B cell (primary cell): ENCODE data around the gene PRKCZ. TPM values are rescaled to one million over a fixed set of nuclear protein-coding genes. Genes with fewer than 3 reads are reported as not detected.

Source experiments
- ATAC-seq: fragments of 200-7000 bp; cut with Tn5 transposase; one replicate; pipeline ENCODE4 v1.10.0; 2021; ENCODE audit warnings: low read depth, mild to moderate bottlenecking, moderate number of reproducible peaks, moderate library complexity
- CTCF ChIA-PET: fragments of 350-600 bp; sonication (Branson Sonifier 250); formaldehyde crosslinking; loops from one replicate; lab custom pipeline; 2021; ENCODE audit warnings: antibody characterized with exemption, inconsistent platforms; lab: Charles Lee
- POLR2A ChIA-PET: fragments of 350-600 bp; sonication (Branson Sonifier 250); formaldehyde crosslinking; loops from one replicate; lab custom pipeline; 2021; ENCODE audit warnings: antibody characterized with exemption; lab: Charles Lee
- DNase-seq: peaks from one replicate; pipeline ENCODE4 v3.0.0; 2013
- H2AFZ ChIP-seq: 2 replicates; pipeline ENCODE4 v1.6.1; 2012; ENCODE audit warnings: mild to moderate bottlenecking, low read depth, low read length; ENCODE audit not compliant: insufficient read depth, poor library complexity, severe bottlenecking
- H3K27ac ChIP-seq, 2 donors: 1 replicate in 1 of 2; 2 replicates in 1 of 2; pipeline ENCODE4 v1.5.1; 2012 to 2013; ENCODE audit warnings: low read length in 2 of 2, mild to moderate bottlenecking in 2 of 2, moderate library complexity in 1 of 2
- H3K27me3 ChIP-seq, 4 experiments: fragments of 200-600 bp in 1 of 4; sonication (generic) in 1 of 4; replicated peaks in 1 of 4; 1 replicate in 2 of 4; 2 replicates in 2 of 4; pipeline versions ENCODE4 v1.6.1 to v1.7.0; 2013 to 2016; ENCODE audit warnings: low read length in 3 of 4, mild to moderate bottlenecking in 2 of 4, mixed read lengths in 1 of 4, moderate library complexity in 1 of 4; ENCODE audit not compliant: insufficient read depth in 4 of 4, control insufficient read depth in 3 of 4; ENCODE audit errors: control extremely low read depth in 1 of 4
- H3K36me3 ChIP-seq, 2 experiments: replicated peaks in 1 of 2; 1 replicate in 1 of 2; 2 replicates in 1 of 2; pipeline versions ENCODE4 v1.6.1 to v1.7.1; 2013; ENCODE audit warnings: low read length in 1 of 2; ENCODE audit not compliant: insufficient read depth in 2 of 2, control insufficient read depth in 1 of 2; ENCODE audit errors: control extremely low read depth in 1 of 2, extremely low read depth in 1 of 2
- H3K4me1 ChIP-seq, 2 donors: fragments of 200-600 bp in 1 of 2; sonication (generic) in 1 of 2; 1 replicate in 1 of 2; 2 replicates in 1 of 2; pipeline versions ENCODE4 v1.5.1 to v1.6.1; 2013 to 2017; ENCODE audit warnings: low read length in 2 of 2; ENCODE audit not compliant: control insufficient read depth in 2 of 2, insufficient read depth in 2 of 2
- H3K4me2 ChIP-seq: replicated peaks from 2 replicates; pipeline ENCODE3; 2012; ENCODE audit warnings: mild to moderate bottlenecking, low read depth, low read length; ENCODE audit not compliant: poor library complexity, severe bottlenecking
- H3K4me3 ChIP-seq, 5 experiments: fragments of 200-600 bp in 1 of 5; sonication (generic) in 1 of 5; 1 replicate in 3 of 5; 2 replicates in 2 of 5; pipeline versions ENCODE4 v1.5.1 to v1.7.0; 2011 to 2016; ENCODE audit warnings: low read length in 4 of 5, mild to moderate bottlenecking in 4 of 5, low read depth in 2 of 5, control low read depth in 1 of 5, moderate library complexity in 1 of 5; ENCODE audit not compliant: insufficient read depth in 1 of 5; ENCODE audit errors: control extremely low read depth in 1 of 5, extremely low read depth in 1 of 5
- H3K79me2 ChIP-seq: fragments of 200-600 bp; sonication (generic); one replicate; pipeline ENCODE4 v1.6.0; 2016; ENCODE audit warnings: low read length; ENCODE audit not compliant: control insufficient read depth, insufficient read depth
- H3K9ac ChIP-seq: fragments of 200-600 bp; sonication (generic); 2 replicates; pipeline ENCODE4 v1.6.1; 2017; ENCODE audit warnings: mild to moderate bottlenecking, low read length, moderate library complexity
- H3K9me3 ChIP-seq, 3 donors: one replicate each; pipeline versions ENCODE4 v1.6.1 to v1.7.1; 2013; ENCODE audit warnings: low read length in 2 of 3; ENCODE audit not compliant: control insufficient read depth in 2 of 3, insufficient read depth in 1 of 3; ENCODE audit errors: control extremely low read depth in 1 of 3
- H4K20me1 ChIP-seq: 2 replicates; pipeline ENCODE4 v1.6.0; 2012; ENCODE audit warnings: mild to moderate bottlenecking, low read length; ENCODE audit not compliant: insufficient read depth, control insufficient read depth, poor library complexity, severe bottlenecking
- H3K27ac Mint-ChIP-seq: one replicate; pipeline ENCODE4 v1.8.0; 2021; ENCODE audit warnings: mixed read lengths
- H3K27me3 Mint-ChIP-seq: one replicate; pipeline ENCODE4 v1.8.0; 2021; ENCODE audit warnings: mixed read lengths
- H3K4me1 Mint-ChIP-seq: one replicate; pipeline ENCODE4 v1.8.0; 2021; ENCODE audit warnings: mixed read lengths
- H3K4me3 Mint-ChIP-seq: one replicate; pipeline ENCODE4 v1.8.0; 2021; ENCODE audit warnings: mixed read lengths
- H3K9me3 Mint-ChIP-seq: one replicate; pipeline ENCODE4 v1.8.0; 2022; ENCODE audit warnings: mixed read lengths; ENCODE audit not compliant: insufficient read depth
- CTCF ChIP-seq: fragments of 200-600 bp; IDR thresholded peaks from one replicate; pipeline ENCODE4 v1.8.0; 2022; ENCODE audit warnings: antibody characterized with exemption, mild to moderate bottlenecking
- EZH2 ChIP-seq: IDR thresholded peaks from 2 replicates; pipeline ENCODE4 v1.6.1; 2012; ENCODE audit warnings: borderline replicate concordance, low read depth, mild to moderate bottlenecking, moderate library complexity, low read length; ENCODE audit not compliant: insufficient read depth, poor library complexity, severe bottlenecking
- WGBS: methylation state at CpG from one replicate; pipeline ENCODE4 v1.1.5; 2013; ENCODE audit warnings: missing lambda C conversion rate; ENCODE audit not compliant: insufficient coverage; 5-methylcytosine and 5-hydroxymethylcytosine counted together
- intact Hi-C: fragments of 100-400 bp; cut with micrococcal nuclease; formaldehyde crosslinking; loops from one replicate; pipeline ENCODE4 v1.10.0; 2022
- polyA plus RNA-seq: library from polyadenylated mRNA; depleted of rRNA; stranded (reverse); fragments of >200 nt; gene quantifications from 2 replicates; pipeline ENCODE4 v1.2.3, GENCODE V29; 2012
- total RNA-seq, 2 donors: library from RNA; stranded (reverse); fragments of 120-200 nt in 1 of 2; gene quantifications; 1 replicate in 1 of 2; 2 replicates in 1 of 2; pipeline versions ENCODE4 v1.2.3 to v1.2.4, GENCODE V29; 2013 to 2022

Gene PRKCZ
- total and polyA plus RNA-seq, 2 donors (not counting 1 experiment from before 2014, with no cell fraction given): 17.9 to 53.2 TPM

GRCh38 chr1:2101531-2101930 is 51.3 kb downstream of the PRKCZ start:
- intact Hi-C loops: no loop called here
- Histone ChIP-seq H3K4me2 (no peak overlapping the region), H4K20me1 (peaks cover 3% of the 10 kb centered on the region), H3K4me3 (no peak overlapping the region), H3K27me3 (no peaks in the 10 kb centered on the region), H3K9ac (no peak overlapping the region), H2AFZ (no peak overlapping the region), H3K27ac (no peak overlapping the region), H3K79me2 (peaks cover 4% of the 10 kb centered on the region), H3K9me3 (peaks cover 0 to 23% (median 6%) of the 10 kb centered on the region in 3 donors), H3K36me3 (no peaks in the 10 kb centered on the region), H3K4me1 (peaks cover 10 to 18% of the 10 kb centered on the region in 2 donors)
- TF ChIP-seq CTCF (no peak), EZH2 (no peak)
- no peaks in the 10 kb centered on the region for H3K27me3 Mint-ChIP-seq
- ChIA-PET POLR2A (interaction anchor here (0.7 kb wide), 1 partner anchor 139 kb away, joined by 8 read pairs; no protein-coding TSS in a partner anchor), CTCF (no interaction called here)
- ATAC-seq: no peak
- no peak overlapping the region for H3K27ac Mint-ChIP-seq
- peaks cover 5% of the 10 kb centered on the region for H3K9me3 Mint-ChIP-seq
- peaks cover 18% of the 10 kb centered on the region for H3K4me1 Mint-ChIP-seq
- peak; percentile 13 for DNase-seq
- no peak overlapping the region for H3K4me3 Mint-ChIP-seq
- WGBS: 92% methylated on average over 14 of the region's 16 CpGs

DNA sequence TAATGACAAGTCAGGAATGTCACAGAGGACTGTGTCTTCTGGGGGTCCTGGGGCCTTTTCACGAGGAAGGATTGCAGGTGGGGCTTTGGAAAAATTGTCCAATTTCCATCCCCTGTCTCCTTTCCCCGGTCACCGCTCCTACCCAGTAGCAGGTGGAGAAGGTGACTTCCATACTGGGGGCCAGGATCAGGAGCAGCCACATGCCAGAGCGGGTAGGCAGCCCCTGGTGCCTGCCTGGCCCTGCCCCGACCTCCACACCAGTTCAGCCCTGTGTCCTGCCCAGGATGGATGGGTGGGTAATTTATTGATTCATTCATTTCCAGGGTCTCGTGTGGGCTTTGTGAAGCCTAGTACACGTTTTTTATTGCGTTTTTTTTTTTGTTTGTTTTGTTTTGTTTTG is 51.7 kb downstream of the PRKCZ start:
- WGBS: 96% methylated on average over 2 of the region's 8 CpGs
- Histone ChIP-seq H3K4me2 (no peak overlapping the region), H3K36me3 (peaks cover 0 to 4% of the 10 kb centered on the region in 2 experiments), H2AFZ (no peak overlapping the region), H3K27ac (no peak overlapping the region), H3K27me3 (no peaks in the 10 kb centered on the region), H3K4me1 (peaks cover 10 to 18% of the 10 kb centered on the region in 2 donors), H4K20me1 (no peaks in the 10 kb centered on the region), H3K9me3 (peaks cover 0 to 19% (median 5%) of the 10 kb centered on the region in 3 donors), H3K4me3 (no peak overlapping the region), H3K9ac (no peak overlapping the region), H3K79me2 (peaks cover 4% of the 10 kb centered on the region)
- ATAC-seq (no peak), DNase-seq (no peak)
- no peak overlapping the region for H3K27ac Mint-ChIP-seq
- no peak overlapping the region for H3K4me3 Mint-ChIP-seq
- POLR2A ChIA-PET: no interaction called here
- peaks cover 5% of the 10 kb centered on the region for H3K9me3 Mint-ChIP-seq
- H3K4me1 Mint-ChIP-seq: peaks cover 18% of the 10 kb centered on the region
- CTCF ChIA-PET: no interaction called here
- TF ChIP-seq CTCF (no peak), EZH2 (no peak)
- H3K27me3 Mint-ChIP-seq: no peaks in the 10 kb centered on the region
- intact Hi-C loops: no loop called here
